Measurements from ENCODE around the gene CUL4A.

DNA sequence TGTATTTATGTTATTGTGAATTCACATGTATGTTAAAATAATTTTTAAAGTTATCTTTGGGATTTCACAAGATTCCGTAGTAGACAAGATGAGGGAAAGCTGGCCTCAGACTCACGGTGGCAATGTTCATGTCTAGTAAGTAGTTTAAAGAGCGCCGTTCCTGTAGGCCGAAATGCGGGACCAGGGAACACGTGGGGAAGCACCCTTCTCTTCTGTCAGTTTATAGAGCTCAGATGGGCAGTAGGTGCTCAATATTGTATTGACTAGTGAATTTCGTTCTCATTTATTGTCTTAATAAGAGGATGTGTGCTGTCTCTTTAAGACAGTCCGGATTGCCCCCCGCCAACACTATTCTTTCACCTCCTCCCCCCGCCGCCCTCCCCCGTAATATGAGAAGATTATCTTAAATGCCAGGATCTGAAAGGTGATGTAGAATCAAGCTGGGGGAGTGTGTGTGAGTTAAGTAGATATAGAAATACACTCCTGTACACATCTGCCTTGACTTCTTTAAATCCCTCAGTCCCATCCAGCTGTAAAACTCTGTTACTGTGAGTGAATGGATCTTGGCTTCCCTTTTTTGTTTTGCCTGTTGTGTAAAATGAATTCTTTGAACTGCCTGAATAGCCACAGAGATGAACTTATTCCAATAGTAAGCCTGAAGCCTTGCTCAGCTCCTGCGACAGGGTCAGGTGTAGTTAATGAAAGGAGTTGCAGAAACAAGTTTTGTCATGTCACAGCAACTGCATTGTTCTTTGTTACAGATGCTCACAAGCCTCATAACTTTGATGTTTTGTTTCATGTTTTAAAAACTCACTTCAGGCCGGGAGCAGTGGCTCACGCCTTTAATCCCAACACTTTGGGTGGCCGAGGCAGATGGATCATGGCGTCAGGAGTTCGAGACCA, 88.9 kb downstream of the CUL4A start:
- TF ChIP-seq MXI1 (IDR thresholded peaks at IDR 0.05; ENCODE audit: low read depth, low read length), result 0 out of 2 replicates have a peak, but pooled peaks have one; percentile 22
- TF ChIP-seq, protein P1, sequence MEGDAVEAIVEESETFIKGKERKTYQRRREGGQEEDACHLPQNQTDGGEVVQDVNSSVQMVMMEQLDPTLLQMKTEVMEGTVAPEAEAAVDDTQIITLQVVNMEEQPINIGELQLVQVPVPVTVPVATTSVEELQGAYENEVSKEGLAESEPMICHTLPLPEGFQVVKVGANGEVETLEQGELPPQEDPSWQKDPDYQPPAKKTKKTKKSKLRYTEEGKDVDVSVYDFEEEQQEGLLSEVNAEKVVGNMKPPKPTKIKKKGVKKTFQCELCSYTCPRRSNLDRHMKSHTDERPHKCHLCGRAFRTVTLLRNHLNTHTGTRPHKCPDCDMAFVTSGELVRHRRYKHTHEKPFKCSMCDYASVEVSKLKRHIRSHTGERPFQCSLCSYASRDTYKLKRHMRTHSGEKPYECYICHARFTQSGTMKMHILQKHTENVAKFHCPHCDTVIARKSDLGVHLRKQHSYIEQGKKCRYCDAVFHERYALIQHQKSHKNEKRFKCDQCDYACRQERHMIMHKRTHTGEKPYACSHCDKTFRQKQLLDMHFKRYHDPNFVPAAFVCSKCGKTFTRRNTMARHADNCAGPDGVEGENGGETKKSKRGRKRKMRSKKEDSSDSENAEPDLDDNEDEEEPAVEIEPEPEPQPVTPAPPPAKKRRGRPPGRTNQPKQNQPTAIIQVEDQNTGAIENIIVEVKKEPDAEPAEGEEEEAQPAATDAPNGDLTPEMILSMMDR (IDR thresholded peaks at IDR 0.05), result no peak
